Calu3 (cell line): Measurements from ENCODE around the gene TRIM28. TPM values are rescaled to one million over a fixed set of nuclear protein-coding genes. Genes with fewer than 3 reads are reported as not detected.

Experiments
- BruUV-seq: library from RNA; stranded (reverse); fragments of 400-500 nt; replicated peaks from 2 replicates; lab custom pipeline; 2021; lab: Mats Ljungman, UMichigan
- CTCF ChIA-PET: fragments of 300-600 bp; sonication (Branson Sonifier 250); formaldehyde crosslinking; loops from one replicate; lab custom pipeline; 2022; ENCODE audit warnings: antibody characterized with exemption; lab: Charles Lee
- DNase-seq: peaks from one replicate; pipeline ENCODE4 v3.0.0; 2022
- H3K27ac Mint-ChIP-seq: one replicate; pipeline ENCODE4 v1.8.0; 2022; ENCODE audit warnings: mixed read lengths; ENCODE audit not compliant: unreplicated experiment
- H3K27me3 Mint-ChIP-seq: one replicate; pipeline ENCODE4 v1.8.0; 2022; ENCODE audit warnings: mixed read lengths; ENCODE audit not compliant: unreplicated experiment
- H3K36me3 Mint-ChIP-seq: one replicate; pipeline ENCODE4 v1.8.0; 2022; ENCODE audit warnings: mild to moderate bottlenecking, moderate library complexity, mixed read lengths; ENCODE audit not compliant: insufficient read depth, unreplicated experiment
- H3K4me1 Mint-ChIP-seq: one replicate; pipeline ENCODE4 v1.8.0; 2022; ENCODE audit warnings: mild to moderate bottlenecking, low read depth, mixed read lengths; ENCODE audit not compliant: unreplicated experiment
- H3K4me3 Mint-ChIP-seq: one replicate; pipeline ENCODE4 v1.8.0; 2022; ENCODE audit warnings: mild to moderate bottlenecking, low read depth, moderate library complexity, mixed read lengths; ENCODE audit not compliant: unreplicated experiment
- H3K9me3 Mint-ChIP-seq: one replicate; pipeline ENCODE4 v1.8.0; 2022; ENCODE audit warnings: low read depth, mixed read lengths; ENCODE audit not compliant: unreplicated experiment
- CTCF ChIP-seq: fragments of 200-600 bp; IDR thresholded peaks from one replicate; pipeline ENCODE4 v1.8.0; 2022; ENCODE audit warnings: antibody characterized with exemption; ENCODE audit not compliant: unreplicated experiment
- intact Hi-C: fragments of 100-400 bp; cut with micrococcal nuclease; formaldehyde crosslinking; loops from one replicate; pipeline ENCODE4 v1.10.0; 2022; ENCODE audit not compliant: unreplicated experiment
- total RNA-seq: library from RNA; stranded (reverse); gene quantifications from 2 replicates; pipeline ENCODE4 v1.2.3, GENCODE V29; 2022

TRIM28 gene
- total RNA-seq, 1 experiment from 2014 or later: 582 TPM

- Mint-ChIP-seq H3K27ac (peak overlapping the region; percentile 93), H3K27me3 (peaks cover 35% of the 10 kb centered on the region), H3K9me3 (no peaks in the 10 kb centered on the region), H3K4me1 (peaks cover 21% of the 10 kb centered on the region), H3K4me3 (peak overlapping the region; percentile 82), H3K36me3 (peaks cover 92% of the 10 kb centered on the region)
- CTCF ChIA-PET: interaction anchor here (0.5 kb wide), 1 partner anchor 15 kb away, joined by 8 read pairs; no protein-coding TSS in a partner anchor
- intact Hi-C loops: no loop called here
- DNase-seq: no peak
- TF ChIP-seq CTCF: no peak
- BruUV-seq: no TSS peak
These were observed 17.7 kb downstream of the TRIM28 start for GRCh38 chr19:58561373-58562121.

- no TSS peak for BruUV-seq
- H3K4me1 Mint-ChIP-seq: peaks cover 12% of the 10 kb centered on the region
- peak overlapping the region; percentile 82 for H3K4me3 Mint-ChIP-seq
- peaks cover 35% of the 10 kb centered on the region for H3K27me3 Mint-ChIP-seq
- H3K9me3 Mint-ChIP-seq: no peaks in the 10 kb centered on the region
- intact Hi-C loops: no loop called here
- peak; percentile 56 for DNase-seq
- H3K36me3 Mint-ChIP-seq: peaks cover 83% of the 10 kb centered on the region
- no peak for TF ChIP-seq CTCF
- H3K27ac Mint-ChIP-seq: peak overlapping the region; percentile 93
- CTCF ChIA-PET: interaction anchor here (0.9 to 1.1 kb wide), 2 partner anchors 10 to 43 kb away, joined by 7 read pairs; partner anchors contain the start of gene ZBTB45
These were observed 18.5 kb downstream of the TRIM28 start for GRCh38 chr19:58562122-58563033.

GRCh38 chr19:58563034-58563573 is 19.2 kb downstream of the TRIM28 start:
- H3K4me3 Mint-ChIP-seq: peak overlapping the region; percentile 82
- peak overlapping the region; percentile 26 for H3K27ac Mint-ChIP-seq
- H3K9me3 Mint-ChIP-seq: no peaks in the 10 kb centered on the region
- DNase-seq: no peak
- TF ChIP-seq CTCF: no peak
- H3K4me1 Mint-ChIP-seq: peaks cover 10% of the 10 kb centered on the region
- peaks cover 76% of the 10 kb centered on the region for H3K36me3 Mint-ChIP-seq
- CTCF ChIA-PET: interaction anchor here (0.9 to 1.1 kb wide), 2 partner anchors 10 to 44 kb away, joined by 7 read pairs; partner anchors contain the start of gene ZBTB45
- H3K27me3 Mint-ChIP-seq: peaks cover 35% of the 10 kb centered on the region
- no TSS peak for BruUV-seq
- intact Hi-C loops: no loop called here

GRCh38 chr19:58563823-58564222 is 20.0 kb downstream of the TRIM28 start:
- CTCF ChIA-PET: no interaction called here
- H3K36me3 Mint-ChIP-seq: peaks cover 71% of the 10 kb centered on the region
- BruUV-seq: no TSS peak
- H3K9me3 Mint-ChIP-seq: no peaks in the 10 kb centered on the region
- peak overlapping the region; percentile 26 for H3K27ac Mint-ChIP-seq
- DNase-seq: no peak
- TF ChIP-seq CTCF: no peak
- intact Hi-C loops: no loop called here
- peaks cover 35% of the 10 kb centered on the region for H3K27me3 Mint-ChIP-seq
- H3K4me3 Mint-ChIP-seq: peak overlapping the region; percentile 82
- peaks cover 10% of the 10 kb centered on the region for H3K4me1 Mint-ChIP-seq
